PC-9 (cell line): Measurements from ENCODE around the gene FBXO38.

ENCODE experiments used
- EZH2 ChIP-seq: fragments of 200-600 bp; sonication (generic); IDR thresholded peaks from 2 replicates; pipeline ENCODE4 v1.8.0; 2017; ENCODE audit warnings: antibody characterized with exemption, low read depth
- TF ChIP-seq, protein P1 (sequence below): fragments of 200-600 bp; sonication (generic); conservative IDR thresholded peaks from 2 replicates; pipeline ENCODE4 v1.6.1; 2017; ENCODE audit warnings: mixed run types, antibody characterized with exemption, mild to moderate bottlenecking, moderate library complexity

DNA sequence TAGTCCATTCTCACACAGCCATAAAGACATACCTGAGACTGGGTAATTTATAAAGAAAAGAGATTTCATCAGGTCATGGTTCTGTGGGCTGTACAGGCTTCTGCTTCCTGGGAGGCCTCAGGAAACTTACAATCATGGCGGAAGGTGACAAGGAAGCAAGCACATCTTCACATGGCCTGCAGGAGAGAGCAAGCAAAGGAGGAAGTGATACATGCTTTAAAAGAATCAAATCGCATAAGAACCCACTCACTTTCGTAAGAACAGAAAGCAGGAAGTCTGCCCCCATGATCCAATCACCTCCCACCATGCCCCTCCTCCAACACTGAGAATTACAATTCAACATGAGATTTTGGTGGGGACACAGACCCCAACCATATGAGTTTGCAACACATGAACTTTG is 5.1 kb upstream of the FBXO38 start:
- TF ChIP-seq, protein P1, sequence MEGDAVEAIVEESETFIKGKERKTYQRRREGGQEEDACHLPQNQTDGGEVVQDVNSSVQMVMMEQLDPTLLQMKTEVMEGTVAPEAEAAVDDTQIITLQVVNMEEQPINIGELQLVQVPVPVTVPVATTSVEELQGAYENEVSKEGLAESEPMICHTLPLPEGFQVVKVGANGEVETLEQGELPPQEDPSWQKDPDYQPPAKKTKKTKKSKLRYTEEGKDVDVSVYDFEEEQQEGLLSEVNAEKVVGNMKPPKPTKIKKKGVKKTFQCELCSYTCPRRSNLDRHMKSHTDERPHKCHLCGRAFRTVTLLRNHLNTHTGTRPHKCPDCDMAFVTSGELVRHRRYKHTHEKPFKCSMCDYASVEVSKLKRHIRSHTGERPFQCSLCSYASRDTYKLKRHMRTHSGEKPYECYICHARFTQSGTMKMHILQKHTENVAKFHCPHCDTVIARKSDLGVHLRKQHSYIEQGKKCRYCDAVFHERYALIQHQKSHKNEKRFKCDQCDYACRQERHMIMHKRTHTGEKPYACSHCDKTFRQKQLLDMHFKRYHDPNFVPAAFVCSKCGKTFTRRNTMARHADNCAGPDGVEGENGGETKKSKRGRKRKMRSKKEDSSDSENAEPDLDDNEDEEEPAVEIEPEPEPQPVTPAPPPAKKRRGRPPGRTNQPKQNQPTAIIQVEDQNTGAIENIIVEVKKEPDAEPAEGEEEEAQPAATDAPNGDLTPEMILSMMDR = no peak
- no peak for TF ChIP-seq EZH2
